Measurements from ENCODE around the gene PAX2.

Gene PAX2

DNA sequence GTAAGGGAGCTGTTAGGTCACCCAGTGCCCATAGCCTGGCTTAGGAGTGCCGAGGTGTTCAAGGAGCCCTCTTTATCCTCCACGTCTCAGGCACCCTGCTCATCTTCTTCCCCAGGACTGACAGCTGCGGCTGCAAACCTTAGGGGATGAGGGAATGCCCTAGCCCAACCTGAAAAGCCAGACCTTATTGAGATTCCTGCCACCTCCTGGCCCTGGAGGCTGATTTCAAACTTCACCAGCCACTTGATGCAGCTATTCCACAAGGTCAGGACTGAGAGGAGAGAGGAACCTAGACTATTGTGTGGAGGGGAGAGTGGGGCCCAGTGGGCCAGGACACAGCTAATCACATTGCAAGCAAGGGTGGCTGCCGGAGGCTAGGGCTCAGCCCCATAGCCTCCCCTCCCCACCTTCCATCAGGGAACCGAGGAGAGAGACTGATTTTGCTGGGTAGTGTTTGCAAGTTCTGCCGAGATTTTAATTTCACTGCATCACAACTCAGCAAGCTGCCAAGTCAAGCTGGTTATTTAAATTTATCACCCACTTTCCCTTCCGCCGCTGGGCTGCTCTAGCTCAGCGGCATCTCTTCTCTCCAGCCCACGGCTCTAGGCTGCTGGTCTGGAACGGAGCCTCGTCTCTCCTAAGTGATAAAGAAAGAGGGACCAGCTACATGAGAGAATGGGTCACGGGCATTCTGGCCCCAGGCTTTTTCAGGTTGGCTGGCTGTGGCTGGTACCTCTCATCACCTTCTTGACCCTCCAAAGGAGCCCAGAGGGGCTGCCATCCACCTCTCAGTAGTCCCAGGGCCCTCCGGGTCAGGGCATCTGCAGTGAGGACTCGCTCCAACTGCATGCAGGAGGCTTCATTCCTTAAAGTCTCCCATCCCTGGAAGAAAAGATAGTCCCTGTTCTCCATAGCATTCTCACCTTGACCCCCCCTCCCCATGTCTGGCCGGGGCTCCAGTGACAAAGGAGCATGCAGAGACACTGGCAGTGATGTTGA is 66.7 kb downstream of the PAX2 start:
- in situ Hi-C loops (cut with HindIII; ENCODE audit: low sequenced_read_pairs): no loop called here

DNA sequence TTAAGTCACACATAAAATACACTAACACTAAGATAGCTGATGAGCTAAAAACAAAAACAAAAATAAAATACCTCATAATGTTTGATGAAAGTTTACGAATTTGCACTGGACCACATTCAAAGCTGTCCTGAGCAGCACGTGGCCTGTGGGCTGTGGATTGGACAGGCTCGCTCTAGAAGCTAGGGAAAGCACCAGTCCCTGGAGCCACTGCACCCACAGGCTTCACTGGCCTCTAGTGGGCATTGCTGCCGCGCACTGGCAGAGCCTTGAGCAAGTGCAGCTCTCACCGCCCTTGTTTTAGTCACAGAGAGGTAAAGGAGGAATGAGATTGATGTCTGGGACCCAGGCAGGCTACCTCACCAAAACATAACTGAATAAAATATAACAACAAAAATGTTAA is 67.6 kb downstream of the PAX2 start:
- in situ Hi-C loops (cut with HindIII; ENCODE audit: low sequenced_read_pairs): no loop called here

DNA sequence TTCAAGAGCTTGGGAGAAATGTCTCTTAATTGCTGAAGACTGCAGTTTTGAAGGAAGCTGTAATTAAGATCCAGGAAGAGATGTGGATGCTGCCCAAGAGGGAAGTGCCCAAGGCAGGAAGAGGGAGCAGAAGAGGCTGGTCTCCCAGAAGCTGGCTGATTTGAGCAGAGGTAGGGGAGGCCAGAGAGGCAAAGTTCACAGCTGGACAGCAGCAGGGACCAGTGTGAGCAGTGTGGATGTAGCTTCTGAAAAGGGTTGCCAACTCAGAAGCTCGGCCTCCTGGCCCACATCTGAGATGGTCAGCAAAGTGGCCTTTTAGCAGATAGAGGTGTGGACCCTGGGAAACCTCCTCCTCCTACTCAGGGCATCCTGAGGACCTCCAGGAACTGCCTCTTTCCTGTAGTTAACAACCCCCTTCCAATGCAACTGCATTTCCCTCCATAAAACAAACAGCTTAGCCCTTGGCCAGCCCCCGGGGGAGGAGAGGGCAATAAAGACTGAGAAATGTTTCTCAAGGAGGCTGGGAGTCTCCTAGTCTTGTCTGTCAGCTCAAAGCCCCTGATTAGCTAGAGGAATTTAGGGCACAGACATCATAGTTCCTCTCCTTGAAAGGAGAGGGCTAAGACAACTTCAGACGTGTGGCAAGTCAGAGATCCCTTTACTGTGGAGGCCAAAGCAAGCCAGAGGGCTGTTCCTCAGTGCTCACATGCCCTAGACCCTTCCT is 69.5 kb downstream of the PAX2 start:
- in situ Hi-C loops (cut with HindIII; ENCODE audit: low sequenced_read_pairs): no loop called here

- in situ Hi-C loops (cut with HindIII; ENCODE audit: low sequenced_read_pairs): no loop called here
Measured at GRCh38 chr10:100816671-100817070, 71.3 kb downstream of the PAX2 start.

DNA sequence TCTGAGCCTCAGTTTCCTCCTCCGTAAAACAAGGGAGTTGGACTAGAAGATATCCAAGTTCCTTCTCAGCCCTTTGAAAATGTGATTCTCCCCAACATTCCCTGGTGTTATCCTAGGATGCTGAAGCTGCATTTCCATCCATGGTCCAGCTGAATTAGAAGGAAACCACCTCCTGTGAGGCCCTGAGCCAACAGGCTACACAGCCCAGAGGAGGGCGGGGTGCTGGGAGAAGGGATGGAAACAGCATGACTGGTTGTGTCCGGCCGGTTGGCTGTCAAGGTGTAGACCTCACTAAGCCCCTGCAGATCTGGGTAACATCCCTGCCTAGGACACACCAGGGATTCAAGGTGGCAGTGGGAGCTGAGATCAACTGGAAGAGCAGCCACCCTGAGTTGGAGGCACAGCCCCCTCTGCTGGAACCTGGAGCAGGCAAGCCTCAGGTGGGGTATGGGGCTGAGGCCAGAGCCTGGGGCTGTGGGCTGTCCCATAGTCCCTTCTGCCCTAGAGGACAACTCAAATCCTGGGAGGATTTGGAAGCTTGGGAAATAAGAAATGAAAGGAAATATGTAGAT is 72.0 kb downstream of the PAX2 start:
- in situ Hi-C loops (cut with HindIII; ENCODE audit: low sequenced_read_pairs): no loop called here

- in situ Hi-C loops (cut with HindIII; ENCODE audit: low sequenced_read_pairs): no loop called here
Measured at GRCh38 chr10:100819424-100819823, 74.0 kb downstream of the PAX2 start.

GRCh38 chr10:100823194-100823593 is 77.8 kb downstream of the PAX2 start:
- in situ Hi-C loops (cut with HindIII; ENCODE audit: low sequenced_read_pairs): no loop called here

DNA sequence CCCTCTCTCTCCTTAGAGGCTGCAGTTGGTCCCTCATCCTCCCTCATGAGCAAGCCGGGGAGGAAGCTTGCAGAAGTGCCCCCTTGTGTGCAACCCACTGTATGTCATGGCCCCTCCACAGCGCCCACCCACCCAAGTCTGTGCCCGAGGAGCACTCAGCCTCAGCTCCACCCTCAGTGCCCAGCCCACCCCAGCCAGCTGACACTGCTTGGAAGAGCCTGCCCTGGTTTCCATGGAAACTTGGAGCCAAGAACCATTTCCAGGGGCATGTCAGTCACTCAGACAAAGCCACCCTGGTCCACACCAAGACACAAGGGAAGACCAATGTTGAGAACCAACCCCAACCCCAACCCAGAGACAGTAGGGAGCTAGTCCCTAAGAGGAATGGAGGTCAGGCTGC is 79.5 kb downstream of the PAX2 start:
- in situ Hi-C loops (cut with HindIII; ENCODE audit: low sequenced_read_pairs): no loop called here

DNA sequence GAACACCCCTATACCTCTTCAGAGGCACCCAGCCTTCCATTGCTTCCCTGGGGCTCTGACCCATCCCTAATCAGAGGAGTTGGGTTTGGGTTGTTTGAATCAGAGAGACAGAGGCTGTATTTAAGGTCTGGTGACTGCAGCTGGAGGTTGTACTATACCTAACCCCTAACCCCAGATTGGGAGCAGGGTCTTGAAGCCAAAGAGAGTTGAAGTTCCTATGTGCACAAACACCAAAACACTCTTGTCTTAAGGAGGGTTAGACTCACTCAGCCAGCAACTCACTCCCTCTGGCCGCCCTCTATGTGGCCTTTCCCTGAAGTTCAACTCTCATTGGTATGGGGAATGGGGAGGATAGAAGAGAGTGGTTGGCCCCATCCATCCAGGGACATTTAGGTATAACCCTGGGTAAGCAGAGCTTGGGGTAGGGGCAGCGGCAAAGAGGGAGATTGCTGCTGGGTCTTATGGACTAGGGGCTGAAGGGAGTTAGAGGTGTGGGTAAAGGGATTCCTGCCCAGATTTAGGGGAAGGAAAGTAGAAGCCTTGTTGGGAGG is 80.0 kb downstream of the PAX2 start:
- in situ Hi-C loops (cut with HindIII; ENCODE audit: low sequenced_read_pairs): no loop called here

- in situ Hi-C loops (cut with HindIII; ENCODE audit: low sequenced_read_pairs): no loop called here
Measured at GRCh38 chr10:100826031-100826651, 80.8 kb downstream of the PAX2 start.

- in situ Hi-C loops (cut with HindIII; ENCODE audit: low sequenced_read_pairs): no loop called here
Measured at GRCh38 chr10:100826661-100826982, 81.2 kb downstream of the PAX2 start.

GRCh38 chr10:100826983-100827818 is 81.8 kb downstream of the PAX2 start:
- in situ Hi-C loops (cut with HindIII; ENCODE audit: low sequenced_read_pairs): no loop called here

- in situ Hi-C loops (cut with HindIII; ENCODE audit: low sequenced_read_pairs): no loop called here
Measured at GRCh38 chr10:100827819-100828737, 82.7 kb downstream of the PAX2 start.

GRCh38 chr10:100828738-100829096 is 83.3 kb downstream of the PAX2 start:
- in situ Hi-C loops (cut with HindIII; ENCODE audit: low sequenced_read_pairs): no loop called here

GRCh38 chr10:100829097-100829870 is 83.9 kb downstream of the PAX2 start:
- in situ Hi-C loops (cut with HindIII; ENCODE audit: low sequenced_read_pairs): no loop called here

DNA sequence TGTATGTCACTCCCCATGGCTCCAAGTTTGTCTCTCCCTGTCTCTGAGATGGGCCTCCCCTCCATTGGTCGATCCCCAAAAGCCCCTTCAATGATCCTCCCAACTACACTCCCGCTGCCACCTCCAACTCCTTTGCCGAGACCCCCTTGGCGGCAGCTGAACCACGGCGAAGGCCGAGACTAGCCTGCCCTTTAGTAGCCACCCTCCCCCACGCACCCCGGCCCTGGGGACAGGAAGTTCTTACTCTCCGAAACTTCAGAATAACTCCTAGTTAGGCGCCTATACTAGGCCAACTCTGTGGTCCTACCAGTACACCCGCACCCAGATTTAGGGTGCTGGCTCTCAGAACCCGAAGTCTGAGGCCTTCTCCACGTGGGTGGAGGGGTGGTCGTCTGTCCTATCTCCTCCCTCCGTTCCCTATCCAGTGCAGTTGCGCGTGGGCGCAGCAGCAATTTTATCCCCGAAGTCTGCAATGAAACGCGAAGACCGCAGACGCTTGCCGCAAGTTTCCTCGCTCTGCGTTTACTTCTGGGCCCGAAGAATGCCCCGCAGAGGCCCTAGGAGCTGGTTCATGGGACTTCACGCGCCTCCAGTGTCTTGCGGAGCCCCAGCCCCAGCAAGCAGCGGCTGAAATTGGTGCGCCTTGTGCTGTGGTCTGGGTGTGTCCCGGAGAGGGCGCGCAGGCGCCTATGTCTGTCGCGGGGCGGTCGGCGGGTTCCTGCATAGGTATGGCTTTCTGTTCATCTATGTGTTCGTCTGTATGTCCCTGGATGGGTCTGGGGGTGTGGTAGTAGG is 84.7 kb downstream of the PAX2 start:
- in situ Hi-C loops (cut with HindIII; ENCODE audit: low sequenced_read_pairs): no loop called here

DNA sequence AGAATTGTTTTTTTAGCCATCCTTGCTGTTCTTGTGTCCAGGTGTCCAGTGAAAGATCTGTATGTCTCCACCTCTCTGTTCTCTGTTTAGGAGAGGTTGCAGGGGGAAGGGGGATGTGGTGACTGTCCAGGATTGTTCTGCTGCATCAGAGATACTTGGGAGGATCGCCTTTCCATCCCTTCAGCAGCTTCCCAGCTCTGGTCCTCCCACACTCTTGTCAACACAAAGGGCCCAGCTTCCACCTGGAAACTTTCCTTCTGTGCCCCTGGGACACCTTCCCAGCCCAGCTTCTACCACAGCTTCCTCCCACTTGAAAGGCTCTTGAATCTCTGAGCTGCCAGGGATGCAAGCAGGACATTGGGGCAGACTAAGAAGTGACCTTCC is 85.3 kb downstream of the PAX2 start:
- in situ Hi-C loops (cut with HindIII; ENCODE audit: low sequenced_read_pairs): no loop called here

DNA sequence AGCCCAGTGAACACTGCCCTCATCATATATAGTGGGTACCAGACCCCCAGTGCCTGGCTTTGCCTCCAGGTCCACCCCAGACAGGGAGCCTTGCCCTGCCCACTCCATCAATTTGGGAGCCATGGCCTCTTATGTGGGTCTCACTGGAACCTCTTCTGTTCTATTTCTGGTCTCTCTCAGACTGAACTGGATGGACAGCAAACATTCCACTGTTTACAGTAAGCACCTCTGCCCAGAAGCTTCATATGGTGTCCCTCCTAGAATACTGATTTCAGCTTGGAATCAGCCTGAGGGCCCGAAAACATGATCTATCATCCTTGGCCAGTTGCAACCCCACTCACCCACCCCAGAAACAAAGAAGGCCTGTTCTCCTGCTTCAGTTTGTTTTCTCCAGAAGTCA is 86.4 kb downstream of the PAX2 start:
- in situ Hi-C loops (cut with HindIII; ENCODE audit: low sequenced_read_pairs): no loop called here

All from DLD1 (cell line).